NCI-H69 (cell line): ENCODE measurements around the gene SAMD3.
"Not testable (repeated sequence)": the region's sequence is repeated elsewhere in the genome, so short reads cannot be mapped to it uniquely, and the experiment has no call there.

Experiments
- DNase-seq: peaks from one replicate; lab custom pipeline; 2025; lab: John Stamatoyannopoulos, UW

SAMD3 gene

DNA sequence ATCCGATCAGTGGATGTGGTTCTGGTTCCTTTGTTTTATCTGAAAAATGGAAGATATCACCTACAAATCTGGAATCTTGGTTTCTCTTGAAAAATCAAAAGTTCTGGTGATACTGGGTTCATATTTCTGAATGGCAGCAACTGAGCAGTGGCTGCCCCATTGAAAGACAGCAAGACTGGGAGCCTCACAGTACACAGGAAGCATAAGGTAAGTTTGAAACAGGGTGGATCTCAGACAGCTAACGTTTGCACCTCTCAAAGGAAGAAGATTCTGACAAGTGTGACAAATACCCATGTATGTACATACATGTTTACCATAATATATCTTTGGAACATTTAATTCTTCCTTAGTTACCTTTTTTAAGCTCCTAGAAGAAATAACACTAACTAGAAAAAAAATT is at the start of gene SAMD3:
TSS of gene SAMD3 (minus strand) at position 177 of the 400 bp plus-strand sequence. CDS start 7,678 bp downstream, outside the sequence.
- no peak for DNase-seq

- DNase-seq, result no peak
Observed at GRCh38 chr6:130269969-130270635, 47.4 kb upstream of the SAMD3 start.

- DNase-seq, result not testable (repeated sequence)
Observed at GRCh38 chr6:130265553-130265952, 42.8 kb upstream of the SAMD3 start.

DNA sequence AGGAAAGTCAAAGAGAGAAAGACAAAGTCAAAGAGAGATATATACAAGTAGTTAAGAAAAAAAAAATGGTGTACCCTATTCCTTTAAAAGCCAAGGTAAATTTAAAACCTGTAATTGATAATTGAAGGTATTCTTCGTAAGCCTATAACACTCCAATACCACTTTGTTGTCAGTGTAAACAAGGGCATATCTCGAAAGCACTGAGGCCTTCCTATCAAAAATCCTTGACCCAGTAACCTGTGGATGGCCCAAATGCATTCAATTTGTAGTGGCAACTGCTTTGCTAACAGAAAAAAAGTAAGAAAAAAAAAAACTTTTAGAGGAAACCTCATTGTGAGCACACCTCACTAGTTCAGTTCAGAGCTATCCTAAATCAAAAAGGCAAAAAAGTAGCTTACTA is 39.3 kb upstream of the SAMD3 start:
- no peak for DNase-seq

DNA sequence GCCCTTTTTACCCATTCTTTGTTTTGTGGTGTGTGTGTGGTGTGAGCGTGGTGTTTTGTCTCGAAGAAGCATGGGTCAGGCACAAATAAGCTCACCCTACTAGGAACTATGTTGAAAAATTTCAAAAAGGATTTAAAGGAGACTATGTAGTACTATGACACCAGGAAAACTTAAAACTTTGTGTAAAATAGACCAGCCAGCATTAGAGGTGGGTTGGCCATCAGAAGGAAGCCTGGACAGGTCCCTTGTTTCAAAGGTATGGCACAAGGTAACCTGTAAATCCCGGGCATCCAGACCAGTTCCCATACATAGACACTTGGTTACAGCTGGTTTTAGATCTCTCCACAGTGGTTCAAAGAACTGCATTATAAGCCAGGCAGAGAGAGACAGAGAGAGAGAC is 38.8 kb upstream of the SAMD3 start:
- not testable (repeated sequence) for DNase-seq

GRCh38 chr6:130260614-130261241 is 38.0 kb upstream of the SAMD3 start:
- DNase-seq, result not testable (repeated sequence)

- not testable (repeated sequence) for DNase-seq
Observed at GRCh38 chr6:130260050-130260462, 37.3 kb upstream of the SAMD3 start.

DNA sequence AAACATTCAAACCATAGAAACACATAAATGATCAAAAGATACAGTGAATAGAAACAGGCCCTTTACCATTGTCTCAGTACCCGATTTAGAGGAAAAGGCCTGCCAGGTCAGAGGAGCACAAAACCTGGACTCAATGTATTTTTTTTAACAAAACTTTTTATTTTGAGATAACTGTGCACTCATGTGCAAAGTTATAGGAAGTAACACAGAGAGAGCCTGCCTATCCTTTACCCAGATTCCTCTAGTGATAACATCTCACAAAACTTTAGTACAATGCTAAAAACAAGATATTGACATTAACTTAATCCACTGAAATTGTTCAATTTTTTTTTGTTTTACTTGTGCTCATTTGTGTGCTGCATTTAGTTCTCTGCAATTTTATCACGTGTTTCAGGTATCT is 36.8 kb upstream of the SAMD3 start:
- no peak for DNase-seq

DNA sequence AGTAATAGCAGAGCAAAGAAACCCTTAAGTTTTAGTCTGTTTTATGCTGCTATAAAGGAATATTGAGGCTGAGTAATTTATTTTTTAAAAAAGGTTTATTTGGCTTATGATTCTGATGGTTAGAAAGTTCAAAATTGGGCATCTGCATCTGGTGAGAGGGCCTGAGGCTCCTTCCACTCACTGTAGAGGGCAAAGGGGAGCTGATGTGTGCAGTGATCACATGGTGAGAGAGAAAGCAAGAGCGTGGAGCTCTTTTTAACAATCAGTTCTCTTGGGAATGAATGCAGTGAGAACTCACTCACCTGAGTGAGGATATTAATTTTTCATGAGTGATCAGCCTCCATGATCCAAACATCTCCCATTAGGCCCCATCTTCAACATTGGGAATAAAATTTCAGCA is 36.4 kb upstream of the SAMD3 start:
- no peak for DNase-seq

- DNase-seq, result no peak
Observed at GRCh38 chr6:130252527-130253237, 29.9 kb upstream of the SAMD3 start.

DNA sequence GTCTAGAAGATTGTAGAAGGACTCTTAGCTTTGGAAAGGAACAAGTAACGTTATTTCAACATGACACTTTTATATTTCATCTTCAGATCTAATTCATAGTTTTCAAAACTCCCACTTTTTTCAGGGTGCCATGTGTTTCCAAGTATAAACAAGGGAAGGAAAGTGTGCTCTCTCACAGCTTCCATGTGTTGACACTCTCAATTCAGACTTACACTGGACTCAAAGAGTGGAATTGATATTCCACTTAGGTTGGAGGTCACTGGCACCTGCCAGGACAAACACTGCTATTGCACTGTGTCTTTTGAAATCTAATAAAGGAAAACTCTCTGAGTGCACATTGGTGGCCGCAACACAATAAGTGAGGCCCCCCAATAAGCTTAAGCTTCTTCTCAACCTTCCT is 22.5 kb upstream of the SAMD3 start:
- no peak for DNase-seq

- DNase-seq, result no peak
Observed at GRCh38 chr6:130244728-130245127, 22.0 kb upstream of the SAMD3 start.

DNA sequence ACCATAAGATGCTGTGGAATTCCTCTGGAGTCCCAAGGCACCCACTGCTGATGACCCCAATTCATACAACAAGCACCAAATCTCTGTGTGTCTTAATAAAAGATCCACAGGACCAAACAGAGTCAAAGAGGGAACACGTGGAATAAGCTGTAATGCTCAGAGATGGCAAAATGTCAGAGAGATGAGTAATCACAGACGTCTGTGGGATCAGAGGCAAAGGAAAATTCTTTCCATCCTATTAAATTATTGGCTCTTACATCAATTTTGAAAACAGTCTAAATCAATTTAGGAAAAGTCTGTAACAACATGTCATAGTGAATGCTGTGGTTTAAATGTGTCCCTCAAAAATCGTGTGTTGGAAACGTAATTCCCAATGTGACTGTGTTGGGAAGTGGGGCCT is 17.5 kb upstream of the SAMD3 start:
- DNase-seq, result no peak

GRCh38 chr6:130239755-130240154 is 17.0 kb upstream of the SAMD3 start:
- DNase-seq, result no peak

GRCh38 chr6:130233330-130233729 is 10.6 kb upstream of the SAMD3 start:
- no peak for DNase-seq

DNA sequence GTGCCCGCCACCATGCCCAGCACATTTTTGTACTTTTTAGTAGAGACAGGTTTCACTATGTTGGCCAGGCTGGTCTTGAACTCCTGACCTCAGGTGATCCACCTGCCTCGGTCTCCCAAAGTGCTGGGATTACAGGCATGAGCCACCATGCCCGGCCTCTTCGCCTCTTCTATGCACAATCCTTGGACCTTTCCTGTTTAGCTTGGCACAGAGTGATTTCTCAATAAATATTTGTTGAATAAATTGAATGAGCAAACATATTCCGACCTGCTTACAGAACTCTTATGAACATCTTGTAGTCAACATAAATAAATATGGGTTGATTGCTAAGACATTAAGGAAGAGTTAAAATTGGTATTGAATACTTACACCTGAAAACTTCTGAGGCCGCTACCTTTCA is 7.8 kb upstream of the SAMD3 start:
- DNase-seq, result not testable (repeated sequence)

- DNase-seq, result no peak
Observed at GRCh38 chr6:130229645-130230044, 6.9 kb upstream of the SAMD3 start.

GRCh38 chr6:130223508-130223907 is 757 bp upstream of the SAMD3 start:
- no peak for DNase-seq

- DNase-seq, result no peak
Observed at GRCh38 chr6:130218134-130218533, 4.6 kb downstream of the SAMD3 start.

DNA sequence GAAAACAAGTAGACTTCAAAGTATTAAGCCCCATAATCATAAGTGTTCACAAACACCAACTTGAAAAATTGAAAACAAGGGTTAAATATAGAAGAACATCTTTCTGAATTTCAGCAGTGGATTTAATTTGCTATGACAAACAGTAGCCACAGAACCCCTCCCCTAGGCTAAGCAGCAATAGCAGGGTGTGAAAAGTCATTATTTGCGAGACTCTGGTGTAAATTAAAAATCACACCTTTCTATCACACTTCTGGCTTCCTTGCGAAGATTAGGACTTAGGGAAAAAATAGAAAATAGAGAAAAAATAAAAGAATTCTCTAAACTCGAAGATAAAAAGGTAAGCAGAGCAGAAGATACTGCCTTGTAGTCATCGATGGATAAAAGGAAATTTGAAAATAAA is 6.1 kb downstream of the SAMD3 start:
- no peak for DNase-seq

- DNase-seq, result no peak
Observed at GRCh38 chr6:130215526-130215925, 7.2 kb downstream of the SAMD3 start.

- no peak for DNase-seq
Observed at GRCh38 chr6:130212215-130212874, 10.4 kb downstream of the SAMD3 start.

GRCh38 chr6:130211691-130212090 is 11.1 kb downstream of the SAMD3 start:
- no peak for DNase-seq
